Hepatocyte (in vitro differentiated cells): ENCODE measurements around the gene SSB. TPM values are rescaled to one million over a fixed set of nuclear protein-coding genes. Genes with fewer than 3 reads are reported as not detected.
A peak's percentile ranks its signal among the peaks of the same experiment; 100 is the strongest.

ENCODE experiments used
- DNase-seq: peaks from one replicate; pipeline ENCODE4 v3.0.0-alpha.2; 2016; ENCODE audit warnings: low spot score
- H2AFZ ChIP-seq: fragments of 200-600 bp; sonication (generic); 2 replicates; pipeline ENCODE4 v1.6.0; 2016; ENCODE audit warnings: antibody characterized with exemption, mild to moderate bottlenecking
- H3K27ac ChIP-seq: fragments of 200-600 bp; sonication (generic); 2 replicates; pipeline ENCODE4 v1.5.1; 2016; ENCODE audit warnings: mild to moderate bottlenecking
- H3K27me3 ChIP-seq: fragments of 200-600 bp; sonication (generic); 2 replicates; pipeline ENCODE4 v1.6.1; 2016
- H3K36me3 ChIP-seq: fragments of 200-600 bp; sonication (generic); replicated peaks from 2 replicates; pipeline ENCODE4 v1.5.1; 2016; ENCODE audit warnings: low read depth; ENCODE audit not compliant: insufficient read depth
- H3K4me1 ChIP-seq: fragments of 200-600 bp; sonication (generic); 2 replicates; pipeline ENCODE4 v1.5.1; 2016; ENCODE audit warnings: mild to moderate bottlenecking, moderate library complexity; ENCODE audit not compliant: insufficient read depth
- H3K4me2 ChIP-seq: fragments of 200-600 bp; sonication (generic); 2 replicates; pipeline ENCODE4 v1.6.0; 2016
- H3K4me3 ChIP-seq: fragments of 200-600 bp; sonication (generic); 2 replicates; pipeline ENCODE4 v1.5.1; 2016; ENCODE audit warnings: mild to moderate bottlenecking
- H3K79me2 ChIP-seq: fragments of 200-600 bp; sonication (generic); 2 replicates; pipeline ENCODE4 v1.6.0; 2017; ENCODE audit warnings: mild to moderate bottlenecking
- H3K9me2 ChIP-seq: fragments of 200-600 bp; sonication (generic); replicated peaks from 2 replicates; pipeline ENCODE4 v1.6.0; 2017; ENCODE audit warnings: mild to moderate bottlenecking; ENCODE audit not compliant: insufficient read depth
- H3K9me3 ChIP-seq: fragments of 200-600 bp; sonication (generic); 2 replicates; pipeline ENCODE4 v1.5.1; 2016; ENCODE audit warnings: low read depth, mild to moderate bottlenecking
- H4K20me1 ChIP-seq: fragments of 200-600 bp; sonication (generic); 2 replicates; pipeline ENCODE4 v1.6.0; 2016; ENCODE audit warnings: mild to moderate bottlenecking; ENCODE audit not compliant: insufficient read depth, poor library complexity, severe bottlenecking
- CTCF ChIP-seq: fragments of 200-600 bp; sonication (generic); IDR thresholded peaks from 2 replicates; pipeline ENCODE4 v1.5.1; 2016; ENCODE audit warnings: antibody characterized with exemption, mild to moderate bottlenecking; ENCODE audit not compliant: poor library complexity
- EZH2 ChIP-seq: fragments of 200-600 bp; sonication (generic); IDR thresholded peaks from 2 replicates; pipeline ENCODE4 v1.6.1; 2016; ENCODE audit warnings: antibody characterized with exemption, mild to moderate bottlenecking, borderline replicate concordance
- EZH2phosphoT487 ChIP-seq: fragments of 200-600 bp; sonication (generic); IDR thresholded peaks from one replicate; pipeline ENCODE4 v1.6.1; 2018; ENCODE audit warnings: antibody characterized with exemption, mild to moderate bottlenecking, low read depth, moderate library complexity; ENCODE audit not compliant: unreplicated experiment, severe bottlenecking
- WGBS: methylation state at CpG from one replicate; pipeline ENCODE4 v1.1.6; 2016; ENCODE audit warnings: low lambda C conversion rate; ENCODE audit errors: missing lambda C conversion rate; 5-methylcytosine and 5-hydroxymethylcytosine counted together
- polyA plus RNA-seq: library from polyadenylated mRNA; unstranded; fragments of >200 nt; fragmentation: Nextera tagmentation; extraction: Ambion mirVana; gene quantifications from 2 replicates; pipeline ENCODE4 v1.2.1, GENCODE V29; 2016
- total RNA-seq: library from RNA; depleted of rRNA; stranded (reverse); fragments of >200 nt; gene quantifications from 2 replicates; pipeline ENCODE4 v1.2.3, GENCODE V29; 2014

The SSB gene
- total and polyA plus RNA-seq, 2 experiments from 2014 or later: 143 to 176 TPM

DNA sequence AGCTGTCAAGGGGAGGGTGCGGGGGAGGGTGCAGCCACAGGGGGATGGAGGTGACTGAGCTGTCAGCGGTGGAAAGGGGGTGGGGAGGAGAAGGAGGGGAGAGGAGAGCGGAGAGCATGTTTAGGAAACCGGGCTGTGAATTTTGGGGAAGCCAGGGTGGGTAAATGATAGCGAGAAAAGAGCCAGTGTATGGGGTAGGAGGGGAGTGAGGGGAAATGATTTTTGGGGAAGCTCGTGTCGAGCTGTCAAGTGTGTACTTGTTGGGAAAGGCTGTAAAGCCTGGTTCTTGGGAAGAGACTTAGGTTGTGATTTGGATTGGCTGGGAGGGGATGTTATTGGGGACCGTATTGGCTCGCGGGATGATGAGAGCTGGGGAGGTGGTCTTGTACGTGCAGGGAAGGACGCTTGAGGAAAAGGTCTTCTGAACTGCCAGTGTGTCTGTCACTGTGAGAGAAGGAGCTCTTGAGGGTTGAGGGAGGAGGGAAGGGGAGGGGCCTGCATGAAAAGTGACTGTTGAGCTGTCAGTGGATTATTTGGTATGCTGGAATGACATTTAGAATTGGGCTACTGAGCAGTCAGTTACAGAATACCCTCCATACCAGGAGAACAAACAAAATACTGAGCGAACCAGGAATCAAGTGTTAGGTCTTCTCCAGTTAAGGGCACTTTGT lies 29.6 kb downstream of the SSB start:
- H3K9me3 ChIP-seq: no peaks in the 10 kb centered on the region
- no peaks in the 10 kb centered on the region for H3K27me3 ChIP-seq
- no peaks in the 10 kb centered on the region for H3K9me2 ChIP-seq
- TF ChIP-seq EZH2: no peak
- TF ChIP-seq CTCF: no peak
- TF ChIP-seq EZH2phosphoT487: no peak
- H3K36me3 ChIP-seq: no peaks in the 10 kb centered on the region
- H2AFZ ChIP-seq: peak overlapping the region; percentile 80
- H3K4me3 ChIP-seq: peak overlapping the region; percentile 96
- peaks cover 7% of the 10 kb centered on the region for H3K4me1 ChIP-seq
- DNase-seq: peak; percentile 49
- H3K27ac ChIP-seq: peak overlapping the region; percentile 85
- peak overlapping the region; percentile 93 for H3K4me2 ChIP-seq
- H4K20me1 ChIP-seq: peaks cover 50% of the 10 kb centered on the region
- peaks cover 63% of the 10 kb centered on the region for H3K79me2 ChIP-seq
- WGBS: 3% methylated on average over 9 of the region's 13 CpGs

- peaks cover under 1% of the 10 kb centered on the region for H3K4me1 ChIP-seq
- peaks cover 59% of the 10 kb centered on the region for H4K20me1 ChIP-seq
Observed at GRCh38 chr2:169834401-169834800, 35.7 kb downstream of the SSB start.

GRCh38 chr2:169838743-169839489 lies 40.2 kb downstream of the SSB start:
- Histone ChIP-seq H2AFZ (no peak overlapping the region), H3K9me2 (no peaks in the 10 kb centered on the region), H3K79me2 (peaks cover 79% of the 10 kb centered on the region), H3K36me3 (no peaks in the 10 kb centered on the region), H4K20me1 (peaks cover 29% of the 10 kb centered on the region), H3K4me3 (no peak overlapping the region), H3K9me3 (no peaks in the 10 kb centered on the region), H3K4me1 (peaks cover 17% of the 10 kb centered on the region), H3K27me3 (no peaks in the 10 kb centered on the region), H3K27ac (peak overlapping the region; percentile 36), H3K4me2 (peak overlapping the region; percentile 31)
- DNase-seq: no peak
- TF ChIP-seq EZH2phosphoT487 (no peak), CTCF (no peak), EZH2 (no peak)
- WGBS: 92% methylated on average over 2 of the region's 2 CpGs

More at GRCh38 chr2:169834401-169834800, 35.7 kb downstream of the SSB start:
- TF ChIP-seq EZH2phosphoT487: no peak
- no peak for TF ChIP-seq CTCF
- no peak for TF ChIP-seq EZH2
- Histone ChIP-seq H3K4me2 (no peak overlapping the region), H3K79me2 (peaks cover 97% of the 10 kb centered on the region), H3K36me3 (no peaks in the 10 kb centered on the region), H3K4me3 (no peak overlapping the region), H3K27ac (no peak overlapping the region), H3K9me3 (no peaks in the 10 kb centered on the region), H3K9me2 (no peaks in the 10 kb centered on the region), H3K27me3 (no peaks in the 10 kb centered on the region), H2AFZ (no peak overlapping the region)
- DNase-seq: no peak
- 79% methylated on average over 1 of the region's 1 CpG for WGBS
